Activated effector memory CD4-positive, alpha-beta T cell treated with Interleukin-2 at 50 U/mL for 16 hours (primary cell): Measurements from ENCODE around the gene KLHL29.

Source experiments
- DNase-seq: peaks from one replicate; pipeline ENCODE4 v3.0.0-alpha.2; 2020

KLHL29 gene

DNA sequence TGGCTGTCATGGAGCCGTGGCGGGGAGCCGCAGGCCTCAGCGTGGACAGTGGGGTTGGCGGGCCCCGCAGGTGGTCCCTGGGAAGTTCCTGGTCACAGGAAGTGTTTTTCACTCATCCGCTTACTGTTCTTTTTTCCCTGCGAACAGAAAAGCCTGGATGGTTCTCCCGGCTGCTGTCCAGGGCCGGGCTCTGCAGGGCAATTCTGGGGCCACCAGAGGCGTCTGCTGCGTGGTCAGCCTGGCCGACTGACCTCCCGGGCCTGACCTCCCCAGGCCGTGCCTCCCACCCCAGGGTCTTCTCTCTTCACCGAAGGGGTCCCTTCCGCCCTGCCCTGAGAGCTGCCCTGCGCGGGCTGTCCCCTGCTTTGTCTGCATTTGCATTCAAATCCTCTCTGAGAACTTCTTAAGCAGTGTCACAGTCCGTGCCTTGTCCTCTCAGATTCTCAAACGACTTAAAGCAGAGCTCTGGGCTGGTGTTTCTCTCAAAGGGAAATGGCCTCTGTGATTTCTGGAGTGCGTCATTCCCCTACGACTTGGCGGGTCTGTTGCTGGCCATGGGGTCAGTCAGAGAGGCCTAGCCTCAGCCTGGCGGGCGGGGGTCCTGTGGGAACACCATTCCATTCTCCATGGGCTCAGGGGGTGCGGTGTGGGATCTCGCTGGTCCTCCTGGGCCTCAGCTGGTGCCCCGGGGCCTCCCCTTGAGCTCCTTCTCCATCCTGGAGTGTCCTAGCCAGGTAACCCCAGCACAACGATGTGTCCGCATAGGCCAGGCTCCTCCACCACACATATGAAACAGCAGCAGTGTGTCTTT is 38.3 kb downstream of the KLHL29 start:
- no peak for DNase-seq

DNA sequence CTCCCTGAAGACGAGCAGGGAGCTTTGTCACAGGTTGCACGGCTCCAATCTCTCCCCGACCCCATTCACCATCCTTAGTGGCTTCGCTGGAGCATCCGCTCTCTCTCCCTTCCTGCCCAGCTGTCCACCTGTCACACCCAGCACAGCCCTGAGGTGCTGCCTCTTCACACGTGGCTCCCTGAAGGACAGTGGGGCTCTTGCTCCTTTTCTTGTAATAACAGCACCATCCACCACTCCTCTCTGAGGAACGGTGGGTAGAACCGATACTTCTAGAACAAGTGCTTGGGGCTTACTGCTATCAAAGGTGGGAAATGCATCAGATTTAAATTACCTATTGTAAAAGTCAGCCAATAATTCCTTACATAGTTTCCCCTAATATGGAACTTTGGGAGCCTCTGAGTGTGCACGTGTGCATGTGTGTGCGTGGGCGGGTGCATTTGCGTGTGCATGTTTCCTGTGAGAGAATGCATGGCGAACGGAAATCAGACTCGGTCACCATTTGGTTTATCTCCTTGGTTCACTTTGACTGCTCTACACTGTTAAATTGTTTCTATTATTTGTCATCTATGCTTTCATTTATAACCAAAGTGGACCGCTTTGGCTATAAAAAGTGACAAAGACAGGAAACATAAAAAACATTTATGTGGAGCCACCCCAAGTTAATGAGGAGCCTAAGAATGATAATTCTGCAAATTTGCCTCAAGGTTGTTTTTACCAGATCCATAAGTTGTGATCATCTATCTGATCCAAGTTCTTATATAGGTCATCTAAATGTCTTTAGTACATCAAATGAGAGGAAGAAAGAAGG is 39.1 kb downstream of the KLHL29 start:
- no peak for DNase-seq

DNA sequence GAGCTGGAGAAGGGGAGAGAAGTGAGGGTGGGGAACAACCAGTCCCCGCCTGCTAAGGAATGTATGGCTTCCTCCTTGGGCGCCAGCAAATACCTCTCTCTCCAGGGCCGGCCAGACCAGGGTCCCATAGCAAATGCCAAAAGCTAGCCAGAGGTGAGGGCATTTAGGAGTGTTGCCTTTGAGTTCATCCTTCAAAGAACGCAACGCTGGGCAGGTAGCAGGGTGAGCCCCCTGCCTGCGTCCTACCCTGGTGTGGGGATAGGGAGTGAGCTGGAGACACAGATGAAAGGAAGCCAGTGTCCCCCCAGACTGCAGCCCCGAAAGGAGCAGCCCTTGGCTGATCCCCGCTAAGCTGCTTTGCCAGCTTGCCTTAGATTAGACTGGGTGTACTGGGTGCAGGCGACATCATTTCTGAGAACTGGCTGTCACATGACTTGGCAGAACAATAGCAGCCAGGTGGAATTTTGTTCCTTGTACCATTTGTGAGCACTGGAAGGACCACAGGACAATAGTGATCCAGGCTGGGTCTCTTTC is 40.4 kb downstream of the KLHL29 start:
- no peak for DNase-seq

DNA sequence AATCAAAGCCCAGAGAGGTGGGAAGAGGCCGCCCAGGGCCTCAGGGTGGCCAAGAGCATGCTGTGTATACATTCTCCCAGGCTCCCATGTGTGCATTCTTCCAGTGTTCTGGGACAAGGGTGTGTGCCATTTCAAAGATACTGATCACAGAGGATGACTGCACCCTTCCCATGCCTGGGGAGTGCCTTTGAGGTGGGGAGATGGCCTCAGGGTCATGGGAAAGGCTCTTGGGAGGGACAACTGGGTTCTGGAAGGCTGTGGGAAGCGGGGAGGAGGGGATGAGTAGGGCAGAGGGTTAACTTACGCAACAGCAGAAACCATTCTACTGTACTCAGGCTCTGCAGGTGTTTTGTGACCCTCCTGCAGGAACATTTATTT is 40.9 kb downstream of the KLHL29 start:
- DNase-seq, result no peak

DNA sequence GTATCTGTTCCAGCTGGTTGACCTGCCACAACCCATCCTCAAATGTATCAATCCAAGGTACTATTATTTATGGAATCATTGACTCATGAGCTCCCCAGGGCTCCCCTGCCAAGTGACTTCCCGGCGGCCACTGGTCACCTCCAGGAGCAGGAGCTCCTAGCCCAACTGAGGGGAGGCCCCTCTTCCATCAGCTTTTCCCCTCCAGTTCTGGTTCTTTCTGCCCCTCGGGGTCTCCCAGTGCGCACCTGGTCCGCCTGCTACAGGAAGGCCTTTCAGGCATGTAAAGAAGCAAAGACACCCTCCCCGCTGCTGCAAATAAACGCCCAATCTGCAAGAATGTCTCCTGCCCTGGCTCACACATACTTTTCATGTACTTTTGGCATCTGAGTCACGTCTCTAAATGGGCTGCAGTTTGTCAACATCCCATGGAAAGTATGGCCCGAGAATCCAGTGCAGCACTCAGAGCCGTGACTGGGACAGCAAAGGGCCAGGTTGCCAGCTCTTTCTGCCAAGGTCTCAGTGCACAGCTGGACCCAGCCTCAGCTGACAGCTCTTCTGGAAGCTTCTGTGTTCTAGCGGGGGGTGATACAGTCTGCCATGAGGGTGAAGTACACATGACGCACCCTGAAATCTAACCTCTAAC is 41.4 kb downstream of the KLHL29 start:
- DNase-seq, result no peak

DNA sequence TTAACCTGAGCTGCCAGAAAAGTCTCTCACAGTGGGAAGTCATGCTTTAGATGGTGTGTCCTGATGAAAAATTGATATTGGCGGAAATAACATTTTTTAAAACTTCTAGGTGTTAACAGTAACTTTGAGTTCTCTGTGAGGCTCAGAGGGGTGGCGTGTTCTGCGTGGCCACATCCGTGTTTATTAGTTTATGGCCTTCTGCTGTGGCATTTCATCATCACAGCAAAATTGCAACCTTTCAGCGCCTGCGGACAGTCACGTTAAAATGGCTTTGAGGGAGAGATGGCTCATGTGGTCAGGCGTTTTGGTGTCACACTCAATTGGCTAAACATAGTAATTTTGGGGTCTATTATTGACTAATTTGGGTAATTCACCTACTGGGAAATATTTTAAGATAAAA is 42.4 kb downstream of the KLHL29 start:
- DNase-seq, result no peak

DNA sequence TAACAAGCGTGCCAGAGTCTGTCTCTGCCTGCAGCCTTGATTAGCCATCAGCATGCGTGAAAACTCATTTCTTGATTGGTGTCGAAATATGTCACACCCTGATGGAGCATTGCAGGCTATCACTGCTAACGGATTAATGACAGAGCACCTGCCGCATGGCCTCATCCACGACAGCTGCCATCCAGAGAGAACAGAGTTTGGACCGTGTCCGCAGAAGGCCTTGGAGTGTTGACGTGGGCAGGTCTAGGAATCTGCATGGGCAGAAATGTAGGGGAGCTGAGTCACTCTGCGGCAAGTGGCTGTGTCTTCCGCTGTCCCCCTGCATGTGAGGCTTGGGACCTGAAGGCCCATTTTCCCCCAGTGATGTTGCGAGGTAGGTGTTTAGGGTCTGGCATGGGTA is 43.0 kb downstream of the KLHL29 start:
- DNase-seq, result no peak

DNA sequence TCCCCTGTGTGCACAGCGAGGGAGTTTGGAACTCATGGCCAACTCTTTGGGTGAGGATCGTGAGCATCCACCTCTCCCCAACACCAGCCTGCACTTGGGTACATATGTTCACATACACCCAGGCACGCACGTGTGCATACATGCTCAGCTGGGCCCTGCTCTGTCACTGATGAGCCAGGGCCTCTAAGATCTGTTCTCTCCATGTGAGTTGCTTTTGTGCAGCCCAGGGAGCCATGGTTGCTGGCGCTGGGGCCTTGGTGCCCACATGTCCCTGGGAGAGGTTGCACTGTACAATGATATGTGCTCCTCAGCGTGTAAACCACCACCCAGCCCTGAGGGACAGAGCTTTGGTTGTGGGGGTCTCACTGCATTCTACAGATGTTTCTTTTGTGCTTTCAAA is 44.1 kb downstream of the KLHL29 start:
- DNase-seq, result no peak

DNA sequence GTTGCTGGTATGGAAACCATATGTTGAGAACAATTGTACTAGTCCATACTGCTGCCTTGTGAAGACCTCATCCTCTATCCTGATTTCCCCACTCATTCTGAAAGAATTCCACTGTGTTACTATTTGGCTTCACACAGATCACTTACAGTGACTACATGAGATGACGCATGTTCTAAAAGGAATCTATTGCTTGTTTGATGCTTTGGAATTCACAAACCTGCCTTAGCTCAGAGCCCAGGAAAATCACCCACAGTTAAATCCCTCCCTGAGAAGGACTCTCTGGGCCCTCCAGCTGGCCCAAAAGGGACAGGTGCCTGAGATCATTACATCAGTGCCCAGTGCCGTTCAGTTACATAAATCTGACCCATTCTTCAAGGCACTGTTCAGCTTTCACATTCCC is 45.3 kb downstream of the KLHL29 start:
- no peak for DNase-seq

DNA sequence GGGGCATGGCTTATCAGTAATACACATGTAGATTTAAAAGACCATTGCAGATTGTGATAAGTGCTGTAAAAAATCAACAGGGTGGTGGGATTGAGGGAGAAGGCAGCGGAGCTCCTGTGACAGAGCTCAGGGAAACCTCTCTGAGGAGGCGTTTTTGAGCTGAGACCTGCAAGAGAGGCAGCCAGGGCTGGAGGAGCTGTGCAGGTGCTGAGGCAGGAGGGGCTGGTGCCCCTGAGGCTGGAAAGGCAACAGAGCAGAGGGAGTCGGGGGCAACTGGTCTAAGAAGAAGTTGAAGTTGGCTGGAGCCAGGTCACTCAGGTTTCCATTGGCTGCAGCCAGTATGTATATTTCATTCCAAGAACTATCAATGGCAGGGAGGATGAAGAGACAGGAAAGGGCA is 47.6 kb downstream of the KLHL29 start:
- DNase-seq, result no peak

DNA sequence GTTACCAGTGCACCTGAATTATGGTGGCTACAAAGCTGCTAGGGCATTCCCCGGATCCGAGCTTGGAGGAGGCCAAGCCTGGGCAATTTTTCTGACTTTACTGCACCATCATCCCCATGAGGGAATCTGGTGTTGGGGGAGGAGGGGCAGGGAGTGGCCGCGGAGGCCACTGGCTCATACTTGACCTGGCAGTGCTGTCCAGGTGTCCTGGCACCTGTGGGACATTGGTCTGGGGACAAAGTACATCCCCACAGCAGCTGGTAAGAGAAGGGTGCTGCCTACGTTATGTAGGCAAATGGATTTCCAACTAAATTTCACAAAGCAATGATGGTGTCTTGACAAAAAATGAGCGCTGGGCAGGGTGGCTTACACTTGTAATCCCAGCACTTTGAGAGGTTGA is 48.3 kb downstream of the KLHL29 start:
- no peak for DNase-seq

DNA sequence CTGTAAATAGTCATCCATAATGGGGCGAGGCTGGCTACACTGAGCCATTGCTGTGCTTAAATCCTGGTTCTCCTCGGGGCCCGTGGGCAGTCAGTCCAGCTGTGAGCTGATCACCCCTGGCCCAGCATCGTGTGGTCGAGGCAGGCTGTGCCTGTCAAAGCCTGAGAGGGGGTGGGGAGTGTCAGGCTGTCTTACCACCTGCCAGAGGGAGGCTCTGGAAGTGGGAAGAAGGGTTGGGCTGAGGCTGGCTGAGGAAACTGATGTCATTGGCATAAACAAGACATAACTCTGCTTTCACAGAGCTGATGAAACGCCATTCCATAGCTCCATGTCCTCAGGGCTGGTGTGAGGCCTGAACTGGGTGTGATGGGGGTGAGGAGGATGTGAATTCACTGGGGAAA is 49.7 kb downstream of the KLHL29 start:
- DNase-seq, result no peak

DNA sequence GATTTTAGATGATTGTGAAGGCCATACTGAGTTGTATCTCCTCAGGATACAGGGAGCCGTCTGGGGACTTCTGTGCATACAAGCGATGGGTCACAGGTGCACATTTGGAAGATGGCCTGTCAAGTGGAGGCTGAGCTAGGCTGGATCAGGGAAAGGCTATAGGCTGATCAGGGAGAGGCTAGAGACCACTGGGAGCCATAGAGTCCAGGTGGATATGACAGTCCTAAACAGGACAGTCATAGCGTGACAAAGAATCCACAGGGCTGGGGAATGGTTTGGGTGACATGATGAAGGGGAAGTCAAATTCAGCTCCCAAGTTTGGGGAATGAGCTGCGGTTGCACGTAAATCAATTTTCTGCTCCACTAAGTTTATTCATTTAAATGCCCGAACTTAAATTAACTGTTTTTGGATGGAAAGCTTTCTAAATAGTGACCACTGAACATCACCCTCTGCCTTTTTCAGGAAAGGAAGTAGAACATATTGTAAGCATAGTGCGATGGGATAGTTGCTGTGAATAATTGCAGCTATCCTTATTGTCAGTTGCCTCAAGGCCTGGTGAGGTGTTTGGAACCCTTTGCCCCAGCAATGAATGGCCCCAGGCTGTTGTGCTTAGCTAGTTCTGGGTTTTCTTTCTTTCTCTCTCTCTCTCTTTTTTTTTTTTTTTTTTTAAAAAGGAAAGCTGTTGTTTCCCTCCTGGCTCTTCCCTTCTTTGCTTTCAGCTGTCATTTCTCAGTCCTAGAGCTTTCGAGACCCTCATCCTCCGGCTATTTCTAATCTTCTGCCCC is 50.5 kb downstream of the KLHL29 start:
- no peak for DNase-seq

DNA sequence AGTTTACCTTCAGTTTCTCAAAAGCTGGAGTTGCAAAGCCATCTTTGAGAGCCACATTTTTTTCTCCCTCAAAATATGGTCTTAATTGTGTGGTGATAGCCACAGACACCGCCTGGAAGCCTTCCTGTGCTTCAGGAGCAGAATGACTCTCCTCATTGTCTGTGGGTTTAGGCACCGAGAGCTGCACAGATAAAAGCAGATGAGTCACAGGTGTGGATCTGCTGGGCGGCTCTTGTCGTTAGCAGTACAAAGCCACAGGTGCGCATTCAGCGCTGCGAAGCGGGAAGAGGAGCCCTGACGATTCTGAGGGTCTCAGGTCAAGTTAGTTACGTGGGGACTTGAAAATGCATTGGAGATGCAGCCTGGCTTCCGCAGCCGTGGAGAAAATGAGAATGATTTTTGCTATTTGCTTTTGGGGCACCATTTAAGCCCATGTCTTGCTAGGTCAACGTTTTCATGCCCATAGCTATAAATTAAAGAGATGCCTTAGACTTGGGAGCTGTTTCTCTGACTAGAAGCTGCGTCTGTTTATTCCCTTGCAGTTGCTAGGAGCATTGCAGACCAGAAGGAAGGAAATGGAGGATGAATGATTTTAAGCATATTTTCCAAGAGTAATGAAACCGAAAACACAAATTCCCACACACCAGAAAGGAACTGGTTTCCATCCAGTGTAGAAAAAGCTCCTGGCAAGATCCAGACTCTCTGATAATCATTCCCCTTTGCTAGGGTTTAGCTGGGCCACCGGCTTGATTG is 51.5 kb downstream of the KLHL29 start:
- DNase-seq, result no peak

DNA sequence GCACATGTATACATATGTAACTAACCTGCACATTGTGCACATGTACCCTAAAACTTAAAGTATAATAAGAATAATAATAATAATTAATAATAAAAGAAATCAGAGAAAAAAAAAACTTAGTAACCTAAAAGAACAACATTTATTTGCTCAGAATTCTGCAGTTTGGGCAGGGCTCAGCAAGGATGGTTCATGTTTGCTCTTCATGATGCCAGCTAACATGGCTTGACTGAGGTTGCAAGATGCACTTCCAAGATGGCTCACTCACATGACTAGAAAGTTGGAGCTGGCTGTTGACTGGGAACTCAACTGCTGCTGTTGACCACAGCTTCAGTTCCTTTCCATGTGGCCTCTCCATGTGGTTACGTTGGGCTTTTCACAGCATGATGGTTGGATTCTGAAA is 56.4 kb downstream of the KLHL29 start:
- DNase-seq, result no peak

DNA sequence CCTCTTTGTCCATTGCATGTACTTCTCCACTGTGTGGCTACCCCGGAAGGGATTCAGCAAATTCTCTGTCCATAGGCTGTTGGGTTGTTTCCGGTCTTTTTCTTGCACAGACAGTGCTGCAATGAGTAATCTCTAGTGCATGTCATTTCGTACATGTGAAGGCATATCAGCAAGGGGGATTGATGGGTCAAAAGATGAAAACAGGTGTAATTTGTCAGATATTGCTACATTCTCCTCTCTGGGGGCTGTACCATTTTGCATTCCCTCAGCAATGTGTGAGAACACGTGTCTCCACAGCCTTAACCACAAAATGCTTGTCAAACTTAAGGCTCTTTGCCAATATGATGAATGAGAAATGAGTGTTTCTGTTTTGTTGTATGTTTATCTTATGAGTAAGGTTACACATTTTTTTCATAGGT is 60.5 kb downstream of the KLHL29 start:
- DNase-seq, result no peak

DNA sequence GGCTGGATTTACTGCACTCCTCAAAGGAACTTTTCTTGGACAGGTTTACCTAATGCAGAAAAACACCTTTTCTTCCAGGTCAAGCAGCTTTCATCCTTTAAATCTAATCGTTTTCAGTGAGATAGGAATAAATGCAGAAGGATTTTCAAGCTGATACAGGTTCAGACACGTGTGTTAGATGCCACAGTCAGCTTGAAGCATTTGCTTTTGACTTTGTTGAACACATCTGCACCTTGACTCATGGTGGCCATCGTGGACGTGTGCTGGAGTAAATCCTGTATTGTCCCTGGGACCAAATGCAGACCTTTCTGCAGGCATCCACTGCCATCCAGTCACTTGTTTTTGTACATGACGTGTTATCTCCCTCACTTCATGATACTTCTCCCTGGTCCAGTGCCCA is 61.9 kb downstream of the KLHL29 start:
- DNase-seq, result no peak

DNA sequence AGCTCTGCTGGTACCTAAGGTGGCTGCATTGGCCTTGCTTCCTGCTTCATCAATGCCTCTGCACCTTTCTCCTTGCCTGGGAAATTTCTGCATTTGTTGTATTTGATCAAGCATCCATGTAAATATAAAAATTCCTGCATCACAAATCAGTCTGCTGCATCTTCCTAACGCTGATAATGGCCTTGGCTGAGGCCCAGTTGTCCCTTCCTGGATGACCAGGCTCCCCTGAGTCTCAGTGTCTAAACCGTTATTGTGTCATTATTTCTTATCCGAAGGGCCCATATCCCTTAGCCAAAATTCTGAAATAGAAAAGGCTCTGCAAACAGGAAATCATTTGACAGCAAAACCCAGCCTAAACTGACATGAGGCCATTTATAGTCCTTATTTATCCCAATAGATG is 62.4 kb downstream of the KLHL29 start:
- no peak for DNase-seq

DNA sequence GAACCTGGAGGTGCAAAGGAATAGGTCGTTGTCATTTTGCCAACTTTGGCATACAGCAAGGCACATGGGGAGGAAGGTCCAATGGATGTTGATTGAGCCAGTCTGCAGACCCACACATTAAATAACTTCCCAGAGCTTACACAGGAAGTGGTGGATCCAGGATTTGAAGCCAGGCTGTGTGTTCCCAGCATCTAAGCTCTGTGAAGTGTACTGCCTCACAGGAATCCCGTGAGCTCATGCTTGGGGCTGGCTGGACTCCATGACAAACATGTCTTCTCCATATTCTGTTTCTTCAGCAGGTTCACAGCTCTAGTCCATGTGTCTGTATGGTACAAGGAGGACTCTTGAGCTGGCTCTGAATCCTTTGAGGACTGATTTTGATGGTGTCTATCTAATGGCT is 63.9 kb downstream of the KLHL29 start:
- no peak for DNase-seq

DNA sequence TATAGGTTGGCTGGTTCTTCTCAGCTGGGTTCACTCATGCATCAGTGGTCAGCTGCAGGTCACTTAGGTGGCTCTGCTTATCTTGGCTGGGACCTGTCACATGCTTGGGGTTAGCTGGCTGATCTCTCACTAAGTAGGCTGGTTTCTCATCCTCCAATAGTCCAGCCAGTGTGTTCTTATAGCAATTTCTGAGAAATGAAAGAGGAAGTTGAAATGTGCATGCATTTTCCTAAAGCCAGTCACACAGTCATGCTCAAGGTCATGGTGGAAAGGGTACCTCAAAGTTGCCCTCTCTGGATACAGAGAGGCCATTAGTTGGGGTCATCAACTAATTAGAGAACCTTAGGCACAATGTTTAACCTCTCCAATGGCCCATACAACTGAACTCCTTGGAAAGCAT is 64.4 kb downstream of the KLHL29 start:
- no peak for DNase-seq

DNA sequence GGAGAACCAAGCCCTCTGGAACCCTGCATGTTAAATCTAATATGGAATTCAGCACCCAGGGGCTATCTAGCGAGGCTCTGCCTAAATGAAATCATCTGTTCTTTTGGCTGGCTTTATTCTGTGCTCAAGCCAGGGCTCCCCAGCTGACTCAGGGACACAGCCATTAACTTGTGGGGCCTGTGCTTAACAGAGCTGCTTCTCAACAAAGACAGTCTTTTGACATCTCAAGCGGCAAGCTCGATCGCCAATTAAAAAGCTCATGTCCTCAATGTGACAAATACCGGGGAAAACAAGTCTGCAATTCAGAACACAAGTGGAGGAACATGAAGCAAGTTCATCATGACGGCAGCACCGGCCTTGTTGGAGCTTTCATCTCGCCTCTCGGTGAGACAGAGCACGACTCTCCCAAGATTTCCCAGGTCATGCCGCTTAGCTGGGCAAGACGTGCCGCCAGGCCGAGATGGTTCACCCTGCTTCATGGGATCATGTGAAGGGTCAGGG is 64.9 kb downstream of the KLHL29 start:
- no peak for DNase-seq

DNA sequence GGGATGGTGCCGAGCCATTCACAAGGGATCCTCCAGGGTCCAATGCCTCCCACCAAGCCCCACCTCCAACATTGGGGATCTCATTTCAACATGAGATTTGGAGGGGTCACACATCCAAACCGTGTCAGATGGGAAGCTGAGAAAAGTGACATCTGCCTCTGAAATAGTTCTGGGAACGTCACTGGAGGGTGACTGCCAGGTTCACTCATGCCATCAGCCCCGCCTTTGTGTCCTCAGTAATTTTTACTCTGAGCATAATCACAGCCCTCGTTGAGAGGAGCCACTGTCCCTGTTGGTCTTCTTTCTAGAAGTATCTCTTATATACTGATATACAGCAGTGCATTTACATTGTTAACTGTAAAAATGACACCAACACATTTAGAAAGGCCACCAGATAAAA is 67.4 kb downstream of the KLHL29 start:
- DNase-seq, result no peak
